Measurements from ENCODE around the gene NECTIN1.

The NECTIN1 gene

GRCh38 chr11:119728651-119729580 lies at the start of gene NECTIN1:
NECTIN1 (minus strand) TSS chr11:119729200; CDS start chr11:119728553, 647 bp downstream.
- H3K4me3 ChIP-seq (ENCODE audit: control insufficient read depth, low read depth, low read length): peak within 1 kb of the TSS; percentile 64
- TF ChIP-seq CTCF (IDR thresholded peaks at IDR 0.05; ENCODE audit: control insufficient read depth, insufficient read depth, low read depth, low read length, missing control alignments): peak; percentile 77
- DNase-seq (ENCODE audit: low read depth): peak; percentile 39

GRCh38 chr11:119778391-119779194 lies 49.6 kb upstream of the NECTIN1 start:
- no peak for TF ChIP-seq CTCF (IDR thresholded peaks at IDR 0.05; ENCODE audit: control insufficient read depth, insufficient read depth, low read depth, low read length, missing control alignments)
- no peak overlapping the region for H3K4me3 ChIP-seq (ENCODE audit: control insufficient read depth, low read depth, low read length)
- DNase-seq (ENCODE audit: low read depth): no peak

- no peak for TF ChIP-seq CTCF (IDR thresholded peaks at IDR 0.05; ENCODE audit: control insufficient read depth, insufficient read depth, low read depth, low read length, missing control alignments)
Observed at GRCh38 chr11:119777940-119778339, 48.9 kb upstream of the NECTIN1 start.

GRCh38 chr11:119776651-119777050 lies 47.7 kb upstream of the NECTIN1 start:
- no peak for DNase-seq (ENCODE audit: low read depth)
- H3K4me3 ChIP-seq (ENCODE audit: control insufficient read depth, low read depth, low read length): no peak overlapping the region
- no peak for TF ChIP-seq CTCF (IDR thresholded peaks at IDR 0.05; ENCODE audit: control insufficient read depth, insufficient read depth, low read depth, low read length, missing control alignments)

More at GRCh38 chr11:119777940-119778339, 48.9 kb upstream of the NECTIN1 start:
- no peak overlapping the region for H3K4me3 ChIP-seq (ENCODE audit: control insufficient read depth, low read depth, low read length)
- no peak for DNase-seq (ENCODE audit: low read depth)

GRCh38 chr11:119776031-119776636 lies 47.1 kb upstream of the NECTIN1 start:
- H3K4me3 ChIP-seq (ENCODE audit: control insufficient read depth, low read depth, low read length): no peak overlapping the region
- TF ChIP-seq CTCF (IDR thresholded peaks at IDR 0.05; ENCODE audit: control insufficient read depth, insufficient read depth, low read depth, low read length, missing control alignments): no peak
- DNase-seq (ENCODE audit: low read depth): no peak

- TF ChIP-seq CTCF (IDR thresholded peaks at IDR 0.05; ENCODE audit: control insufficient read depth, insufficient read depth, low read depth, low read length, missing control alignments): no peak
- no peak overlapping the region for H3K4me3 ChIP-seq (ENCODE audit: control insufficient read depth, low read depth, low read length)
- no peak for DNase-seq (ENCODE audit: low read depth)
Observed at GRCh38 chr11:119774172-119774763, 45.3 kb upstream of the NECTIN1 start.

Measured in AG09309 (cell line).